ENCODE measurements around the gene TRIM47.

DNA sequence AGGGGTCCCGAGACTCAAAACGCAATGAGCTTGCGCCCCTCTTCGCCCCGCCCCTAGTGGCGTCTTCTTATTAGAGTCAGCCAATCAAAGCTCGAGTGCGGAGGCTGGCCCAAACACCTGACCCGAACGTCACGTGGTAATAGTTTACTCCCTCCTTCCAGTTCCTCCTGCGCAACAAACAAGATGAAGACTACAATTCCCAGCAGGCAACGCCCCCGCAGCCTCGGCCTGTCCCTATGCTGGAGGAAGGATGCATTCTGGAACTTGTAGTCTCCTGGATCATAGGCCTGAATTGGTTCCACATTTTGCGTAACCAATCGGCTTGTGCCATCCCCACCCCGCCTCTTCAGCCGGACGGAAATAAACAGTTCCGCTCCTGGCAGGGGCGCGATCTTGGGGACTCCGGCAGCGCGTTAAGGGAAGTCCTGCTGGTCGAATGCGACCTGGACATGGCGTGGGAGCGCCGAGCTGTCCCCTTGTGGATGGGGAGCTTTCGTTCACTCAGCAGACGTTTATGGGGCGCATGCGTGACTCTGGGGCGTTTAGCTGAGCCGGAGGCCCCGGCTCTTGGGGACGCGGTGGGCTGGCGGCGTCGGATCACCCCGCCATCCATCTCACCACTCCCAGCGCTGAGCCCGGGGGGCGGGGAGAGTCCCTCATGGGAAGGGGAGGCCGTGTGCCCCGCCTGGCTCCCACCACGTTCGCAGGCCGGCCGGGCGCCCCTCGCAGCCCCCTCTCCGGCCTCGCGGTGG lies 22.9 kb downstream of the TRIM47 start, which contains the start of gene WBP2:
- TF ChIP-seq, protein P1, sequence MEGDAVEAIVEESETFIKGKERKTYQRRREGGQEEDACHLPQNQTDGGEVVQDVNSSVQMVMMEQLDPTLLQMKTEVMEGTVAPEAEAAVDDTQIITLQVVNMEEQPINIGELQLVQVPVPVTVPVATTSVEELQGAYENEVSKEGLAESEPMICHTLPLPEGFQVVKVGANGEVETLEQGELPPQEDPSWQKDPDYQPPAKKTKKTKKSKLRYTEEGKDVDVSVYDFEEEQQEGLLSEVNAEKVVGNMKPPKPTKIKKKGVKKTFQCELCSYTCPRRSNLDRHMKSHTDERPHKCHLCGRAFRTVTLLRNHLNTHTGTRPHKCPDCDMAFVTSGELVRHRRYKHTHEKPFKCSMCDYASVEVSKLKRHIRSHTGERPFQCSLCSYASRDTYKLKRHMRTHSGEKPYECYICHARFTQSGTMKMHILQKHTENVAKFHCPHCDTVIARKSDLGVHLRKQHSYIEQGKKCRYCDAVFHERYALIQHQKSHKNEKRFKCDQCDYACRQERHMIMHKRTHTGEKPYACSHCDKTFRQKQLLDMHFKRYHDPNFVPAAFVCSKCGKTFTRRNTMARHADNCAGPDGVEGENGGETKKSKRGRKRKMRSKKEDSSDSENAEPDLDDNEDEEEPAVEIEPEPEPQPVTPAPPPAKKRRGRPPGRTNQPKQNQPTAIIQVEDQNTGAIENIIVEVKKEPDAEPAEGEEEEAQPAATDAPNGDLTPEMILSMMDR (IDR thresholded peaks at IDR 0.05), result peak; percentile 48 to 66 (median 61)
- peak; percentile 99 for TF ChIP-seq POLR2A (IDR thresholded peaks at IDR 0.05)
